ENCODE measurements around the gene SLC9A9.

GRCh38 chr3:143330296-143330868 is 517.9 kb downstream of the SLC9A9 start:
- TF ChIP-seq CTCF (IDR thresholded peaks at IDR 0.05) (no peak), POLR2A (IDR thresholded peaks at IDR 0.05) (no peak)

All from uterus (tissue), 2 donors.